ENCODE results near the gene NASP. TPM values are rescaled to one million over a fixed set of nuclear protein-coding genes. Genes with fewer than 3 reads are reported as not detected.

NASP gene
- total RNA-seq, 2 donors from 2014 or later = 31.0 to 39.2 TPM

- Histone ChIP-seq H3K4me1 (no peaks in the 10 kb centered on the region), H3K36me3 (replicated peaks in 1 of 2; ENCODE audit: insufficient read depth in 1 of 2, low read depth in 2 of 2) (peaks cover 19 to 54% of the 10 kb centered on the region in 2 donors), H3K9me3 (no peaks in the 10 kb centered on the region), H3K27me3 (no peaks in the 10 kb centered on the region), H3K4me3 (no peak overlapping the region), H3K27ac (no peak overlapping the region)
- ATAC-seq (no peak), DNase-seq (no peak)
- intact Hi-C loops (cut with DNase I) = no loop called here
- whole genome bisulfite sequencing, 2 donors = 88 to 92% methylated on average over 12 of the region's 12 CpGs
- TF ChIP-seq POLR2A (IDR thresholded peaks at IDR 0.05) (no peak), CTCF (IDR thresholded peaks at IDR 0.05) (no peak)
Observed at GRCh38 chr1:45654540-45655280, 70.9 kb downstream of the NASP start.

- ATAC-seq (no peak), DNase-seq (no peak)
- TF ChIP-seq CTCF (IDR thresholded peaks at IDR 0.05) (no peak), POLR2A (IDR thresholded peaks at IDR 0.05) (no peak)
- no peaks in the 10 kb centered on the region for H3K9me3 ChIP-seq
- H3K36me3 ChIP-seq (replicated peaks in 1 of 2; ENCODE audit: insufficient read depth in 1 of 2, low read depth in 2 of 2) = peaks cover 8 to 47% of the 10 kb centered on the region in 2 donors
- intact Hi-C loops (cut with DNase I) = no loop called here
- no peaks in the 10 kb centered on the region for H3K4me1 ChIP-seq
- H3K27ac ChIP-seq = no peak overlapping the region
- WGBS, 2 donors = 85 to 94% methylated on average over 3 of the region's 3 CpGs
- H3K4me3 ChIP-seq = no peak overlapping the region
- no peaks in the 10 kb centered on the region for H3K27me3 ChIP-seq
Observed at GRCh38 chr1:45656573-45657226, 72.9 kb downstream of the NASP start.

- no peaks in the 10 kb centered on the region for H3K4me1 ChIP-seq
- H3K4me3 ChIP-seq = no peak overlapping the region
- intact Hi-C loops (cut with DNase I) = no loop called here
- no peaks in the 10 kb centered on the region for H3K9me3 ChIP-seq
- ATAC-seq = no peak
- no peak overlapping the region for H3K27ac ChIP-seq
- 27 to 35% methylated on average over 2 of the region's 2 CpGs for WGBS, 2 donors
- H3K36me3 ChIP-seq (replicated peaks in 1 of 2; ENCODE audit: insufficient read depth in 1 of 2, low read depth in 2 of 2) = peaks cover 8 to 35% of the 10 kb centered on the region in 2 donors
- no peak for DNase-seq
- no peaks in the 10 kb centered on the region for H3K27me3 ChIP-seq
- TF ChIP-seq CTCF (IDR thresholded peaks at IDR 0.05) (no peak), POLR2A (IDR thresholded peaks at IDR 0.05) (no peak)
Observed at GRCh38 chr1:45658171-45658570, 74.3 kb downstream of the NASP start.

GRCh38 chr1:45659222-45659621 lies 75.4 kb downstream of the NASP start:
- H3K27ac ChIP-seq = no peak overlapping the region
- TF ChIP-seq CTCF (IDR thresholded peaks at IDR 0.05) (no peak), POLR2A (IDR thresholded peaks at IDR 0.05) (no peak)
- no peaks in the 10 kb centered on the region for H3K9me3 ChIP-seq
- H3K27me3 ChIP-seq = no peaks in the 10 kb centered on the region
- ATAC-seq (no peak), DNase-seq (no peak)
- peaks cover 8 to 31% of the 10 kb centered on the region in 2 donors for H3K36me3 ChIP-seq (replicated peaks in 1 of 2; ENCODE audit: insufficient read depth in 1 of 2, low read depth in 2 of 2)
- H3K4me3 ChIP-seq = no peak overlapping the region
- WGBS, 2 donors = 95 to 100% methylated on average over 2 of the region's 2 CpGs
- H3K4me1 ChIP-seq = no peaks in the 10 kb centered on the region
- intact Hi-C loops (cut with DNase I) = no loop called here
